HG03103 (cell line): Measurements from ENCODE around the gene KAT2A.

ENCODE experiments used
- ATAC-seq: cut with Tn5 transposase; IDR thresholded peaks from one replicate; pipeline ENCODE4 v1.9.1; 2021; ENCODE audit warnings: low read depth; ENCODE audit not compliant: unreplicated experiment

KAT2A gene

DNA sequence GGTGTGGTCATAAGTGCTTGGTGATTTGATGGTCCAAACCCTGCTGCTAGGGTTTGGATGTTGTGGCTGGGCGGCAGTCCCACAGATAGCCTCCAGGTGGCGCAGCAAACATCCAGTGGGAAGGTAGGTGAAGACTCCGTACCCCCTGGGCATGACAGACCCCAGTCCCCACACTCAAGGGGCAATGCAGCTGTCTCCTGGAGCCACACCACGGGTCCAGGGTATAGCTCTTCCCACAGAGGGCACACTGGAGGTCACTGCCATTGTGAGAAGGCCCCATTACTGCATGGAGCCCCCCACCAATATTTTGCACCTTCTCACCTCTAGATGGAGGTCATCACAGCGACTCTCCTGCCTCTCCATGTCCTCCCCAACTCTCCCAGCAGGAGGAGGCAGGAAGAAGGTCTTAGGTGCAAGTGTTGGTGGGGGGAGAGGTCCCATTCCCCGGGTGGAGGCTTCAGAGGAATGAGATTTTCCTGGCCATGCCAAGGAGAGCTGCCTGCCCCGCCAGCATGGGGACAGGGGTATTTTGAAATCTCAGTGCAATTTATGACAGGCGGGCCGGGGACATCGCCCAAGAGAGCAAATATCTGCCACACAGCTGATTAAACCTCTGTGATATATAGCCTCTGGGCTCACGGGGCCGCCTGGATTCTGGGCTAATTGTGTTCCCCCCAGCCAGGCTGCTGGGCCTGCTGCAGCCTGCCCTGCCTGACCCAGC, 53.6 kb downstream of the KAT2A start:
- ATAC-seq: no peak

DNA sequence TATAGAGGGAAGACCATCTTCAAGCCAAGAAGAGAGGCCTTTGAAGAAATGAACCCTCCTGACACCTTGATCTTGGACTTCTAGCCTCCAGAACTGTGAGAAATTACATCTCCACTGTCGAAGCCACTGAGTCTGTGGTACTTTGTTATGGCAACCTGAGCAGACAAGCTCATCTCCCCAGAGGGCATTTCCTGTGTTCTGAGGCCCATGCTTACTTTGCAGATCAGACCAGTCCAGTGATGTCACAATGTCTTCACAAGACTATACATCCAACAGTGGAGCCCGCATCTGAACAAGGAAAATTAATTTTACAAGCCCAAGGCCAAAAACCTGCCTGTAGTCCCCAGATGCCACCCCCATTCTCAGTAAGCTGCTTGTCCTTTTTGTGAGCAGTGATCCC, 56.0 kb downstream of the KAT2A start:
- ATAC-seq: no peak
